ENCODE data around the gene IL1RAP. TPM values are rescaled to one million over a fixed set of nuclear protein-coding genes. Genes with fewer than 3 reads are reported as not detected.

IL1RAP gene
- total RNA-seq, 2 donors from 2014 or later: 3.4 to 6.3 TPM

GRCh38 chr3:190486908-190487607 lies 26.8 kb upstream of the IL1RAP start:
- TF ChIP-seq CTCF (IDR thresholded peaks at IDR 0.05): no peak
- H3K27ac ChIP-seq: peak overlapping the region; percentile 36 to 70
- no peak for DNase-seq (ENCODE audit: low spot score)
- H3K9me3 ChIP-seq: no peaks in the 10 kb centered on the region
- H3K27me3 ChIP-seq: no peaks in the 10 kb centered on the region
- no peaks in the 10 kb centered on the region for H3K4me1 ChIP-seq
- peak overlapping the region; percentile 17 to 18 for H3K4me3 ChIP-seq
- no peaks in the 10 kb centered on the region for H3K36me3 ChIP-seq

GRCh38 chr3:190491533-190492054 lies 22.3 kb upstream of the IL1RAP start:
- Histone ChIP-seq H3K4me3 (no peak overlapping the region), H3K27ac (peak overlapping the region; percentile 56 to 82)

DNA sequence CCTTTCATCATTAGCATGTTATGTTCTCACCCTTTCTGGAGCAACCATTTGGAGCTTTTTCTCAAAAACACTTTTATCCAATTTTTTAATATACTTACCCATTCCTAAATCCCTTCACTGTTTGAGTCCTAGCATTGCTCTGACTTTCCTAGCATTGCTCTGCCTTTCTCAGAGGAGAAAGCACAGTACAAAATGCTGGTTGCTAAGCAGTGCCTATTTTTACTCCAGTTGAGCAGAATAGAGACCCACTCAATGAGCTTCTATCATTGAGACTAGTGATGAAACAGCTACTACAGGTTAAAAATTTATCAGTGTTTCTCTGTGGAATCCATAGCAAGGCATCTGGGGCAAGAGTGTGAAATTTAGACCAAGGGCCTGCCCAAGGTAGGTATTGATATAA lies 21.8 kb upstream of the IL1RAP start:
- H3K4me3 ChIP-seq: no peak overlapping the region
- H3K9me3 ChIP-seq: no peaks in the 10 kb centered on the region
- H3K27me3 ChIP-seq: no peaks in the 10 kb centered on the region
- no peaks in the 10 kb centered on the region for H3K4me1 ChIP-seq
- H3K36me3 ChIP-seq: no peaks in the 10 kb centered on the region
- no peak for TF ChIP-seq CTCF (IDR thresholded peaks at IDR 0.05)
- DNase-seq (ENCODE audit: low spot score): no peak
- peak overlapping the region; percentile 56 to 82 for H3K27ac ChIP-seq

More at GRCh38 chr3:190491533-190492054, 22.3 kb upstream of the IL1RAP start:
- no peak for TF ChIP-seq CTCF (IDR thresholded peaks at IDR 0.05)
- no peaks in the 10 kb centered on the region for H3K36me3 ChIP-seq
- H3K9me3 ChIP-seq: no peaks in the 10 kb centered on the region
- no peak for DNase-seq (ENCODE audit: low spot score)
- no peaks in the 10 kb centered on the region for H3K4me1 ChIP-seq
- no peaks in the 10 kb centered on the region for H3K27me3 ChIP-seq

DNA sequence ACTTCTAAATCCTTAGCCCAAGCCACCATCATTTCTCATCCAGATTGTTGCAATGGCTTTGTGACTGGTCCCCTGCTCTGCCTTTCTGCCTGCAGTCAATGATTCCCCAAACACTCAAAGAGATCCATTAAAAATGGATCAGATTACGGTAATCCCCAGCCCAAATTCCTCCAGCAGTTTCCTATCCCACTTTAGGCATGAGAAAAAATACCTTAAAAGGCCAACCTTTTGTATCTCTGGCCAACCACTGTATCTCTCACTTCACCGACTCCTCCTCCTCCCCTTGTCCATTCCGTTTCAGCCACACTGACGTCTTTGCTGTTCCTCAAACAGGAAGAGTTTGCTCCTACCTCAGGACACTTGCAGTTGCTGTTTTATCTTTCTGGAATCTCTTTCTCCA lies 20.9 kb upstream of the IL1RAP start:
- Histone ChIP-seq H3K27me3 (no peaks in the 10 kb centered on the region), H3K36me3 (no peaks in the 10 kb centered on the region), H3K9me3 (no peaks in the 10 kb centered on the region), H3K4me3 (no peak overlapping the region), H3K27ac (peak overlapping the region; percentile 56 to 82), H3K4me1 (no peaks in the 10 kb centered on the region)
- TF ChIP-seq CTCF (IDR thresholded peaks at IDR 0.05): no peak
- no peak for DNase-seq (ENCODE audit: low spot score)

DNA sequence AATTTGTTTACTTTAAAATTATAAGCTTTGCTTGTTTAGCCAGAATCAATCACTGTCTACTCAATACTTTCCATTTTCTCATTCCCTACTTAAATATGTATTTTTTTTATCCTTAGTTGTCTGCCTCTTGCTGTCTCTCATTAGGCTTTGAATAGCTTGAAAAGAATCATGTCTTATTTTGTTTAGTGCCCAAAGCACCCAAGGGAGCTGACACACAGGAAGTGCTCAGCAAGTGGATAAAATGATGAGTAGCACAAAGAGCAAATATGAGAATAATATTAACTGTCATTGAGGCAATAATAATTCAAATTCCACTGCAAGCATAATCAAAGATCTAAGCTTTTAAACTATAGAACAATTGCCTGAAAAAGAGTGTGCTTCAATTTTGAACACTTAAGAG lies 19.0 kb upstream of the IL1RAP start:
- no peak overlapping the region for H3K27ac ChIP-seq
- TF ChIP-seq CTCF (IDR thresholded peaks at IDR 0.05): no peak

More for the DNA sequence above, 19.0 kb upstream of the IL1RAP start:
- DNase-seq (ENCODE audit: low spot score): no peak
- H3K4me1 ChIP-seq: peaks cover 0 to 5% of the 10 kb centered on the region in 2 donors
- no peak overlapping the region for H3K4me3 ChIP-seq
- no peaks in the 10 kb centered on the region for H3K9me3 ChIP-seq
- H3K36me3 ChIP-seq: no peaks in the 10 kb centered on the region
- H3K27me3 ChIP-seq: no peaks in the 10 kb centered on the region

Data from right atrium auricular region (tissue), 2 donors.